Epithelial cell of prostate (primary cell): ENCODE data around the gene GPER1.
"Not testable (repeated sequence)": the region's sequence is repeated elsewhere in the genome, so short reads cannot be mapped to it uniquely, and the experiment has no call there.

ENCODE experiments used
- DNase-seq: peaks from one replicate; pipeline ENCODE4 v3.0.0-alpha.2; 2011; ENCODE audit warnings: low read depth, low spot score
- H3K27ac ChIP-seq: fragments of 450-650 bp; 2 replicates; pipeline ENCODE4 v1.5.1; 2017; ENCODE audit warnings: mild to moderate bottlenecking

GPER1 gene

DNA sequence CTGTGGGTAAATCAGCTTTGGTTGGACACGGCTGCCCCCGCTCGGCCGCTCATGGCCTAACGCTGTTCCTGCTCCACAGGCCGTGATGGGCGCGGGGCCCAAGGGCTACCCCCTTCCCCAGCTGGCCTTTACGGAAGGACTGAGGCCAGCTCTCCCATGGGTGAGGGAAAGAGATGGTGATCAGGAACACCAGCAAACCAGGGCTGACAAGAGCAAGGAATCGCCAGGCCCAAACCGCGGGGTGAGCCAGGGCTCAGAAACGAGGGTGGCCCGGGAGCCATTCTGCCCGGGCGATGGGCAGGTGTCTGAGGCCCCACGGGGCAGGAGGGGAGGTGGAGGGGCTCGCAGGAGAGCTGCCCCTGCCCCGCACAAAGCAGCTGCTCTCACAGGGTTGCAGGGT lies 26.6 kb downstream of the GPER1 start:
- DNase-seq, result no peak
- no peak overlapping the region for H3K27ac ChIP-seq

DNA sequence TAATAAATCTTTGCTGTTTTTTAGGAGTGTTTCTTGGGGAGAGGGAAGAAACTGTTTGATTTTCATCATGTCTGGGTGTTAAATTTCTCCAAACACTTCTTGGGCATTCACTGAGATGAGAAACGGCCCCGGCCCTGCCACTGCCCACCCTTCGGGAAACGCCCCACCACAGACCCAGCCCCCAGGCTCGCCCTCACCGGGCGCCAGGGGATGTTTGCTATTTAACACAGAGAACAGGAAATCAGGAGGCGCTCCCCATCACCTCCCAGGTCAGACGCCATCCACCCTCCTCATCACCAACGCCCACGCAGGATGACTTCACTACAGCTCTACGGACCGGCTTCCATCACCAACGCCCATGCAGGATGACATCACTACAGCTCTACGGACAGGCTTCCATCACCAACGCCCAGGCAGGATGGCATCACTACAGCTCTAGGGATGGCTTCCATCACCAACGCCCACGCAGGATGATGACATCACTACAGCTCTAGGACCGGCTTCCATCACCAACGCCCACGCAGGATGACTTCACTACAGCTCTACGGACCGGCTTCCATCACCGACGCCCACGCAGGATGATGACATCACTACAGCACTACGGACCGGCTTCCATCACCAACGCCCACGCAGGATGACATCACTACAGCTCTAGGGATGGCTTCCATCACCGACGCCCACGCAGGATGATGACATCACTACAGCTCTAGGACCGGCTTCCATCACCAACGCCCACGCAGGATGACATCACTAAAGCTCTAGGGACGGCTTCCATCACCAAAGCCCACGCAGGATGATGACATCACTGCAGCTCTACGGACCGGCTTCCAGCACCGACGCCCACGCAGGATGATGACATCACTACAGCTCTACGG lies 27.5 kb downstream of the GPER1 start:
- not testable (repeated sequence) for DNase-seq, H3K27ac ChIP-seq

DNA sequence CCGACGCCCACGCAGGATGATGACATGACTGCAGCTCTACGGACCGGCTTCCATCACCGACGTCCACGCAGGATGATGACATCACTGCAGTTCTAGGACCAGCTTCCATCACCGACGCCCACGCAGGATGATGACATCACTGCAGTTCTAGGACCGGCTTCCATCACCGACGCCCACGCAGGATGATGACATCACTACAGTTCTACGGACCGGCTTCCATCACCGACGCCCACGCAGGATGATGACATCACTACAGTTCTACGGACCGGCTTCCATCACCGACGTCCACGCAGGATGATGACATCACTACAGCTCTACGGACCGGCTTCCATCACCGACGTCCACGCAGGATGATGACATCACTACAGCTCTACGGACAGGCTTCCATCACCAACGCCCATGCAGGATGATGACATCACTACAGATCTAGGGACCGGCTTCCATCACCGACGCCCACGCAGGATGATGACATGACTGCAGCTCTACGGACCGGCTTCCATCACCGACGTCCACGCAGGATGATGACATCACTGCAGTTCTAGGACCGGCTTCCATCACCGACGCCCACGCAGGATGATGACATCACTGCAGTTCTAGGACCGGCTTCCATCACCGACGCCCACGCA lies 28.6 kb downstream of the GPER1 start:
- not testable (repeated sequence) for H3K27ac ChIP-seq, DNase-seq

DNA sequence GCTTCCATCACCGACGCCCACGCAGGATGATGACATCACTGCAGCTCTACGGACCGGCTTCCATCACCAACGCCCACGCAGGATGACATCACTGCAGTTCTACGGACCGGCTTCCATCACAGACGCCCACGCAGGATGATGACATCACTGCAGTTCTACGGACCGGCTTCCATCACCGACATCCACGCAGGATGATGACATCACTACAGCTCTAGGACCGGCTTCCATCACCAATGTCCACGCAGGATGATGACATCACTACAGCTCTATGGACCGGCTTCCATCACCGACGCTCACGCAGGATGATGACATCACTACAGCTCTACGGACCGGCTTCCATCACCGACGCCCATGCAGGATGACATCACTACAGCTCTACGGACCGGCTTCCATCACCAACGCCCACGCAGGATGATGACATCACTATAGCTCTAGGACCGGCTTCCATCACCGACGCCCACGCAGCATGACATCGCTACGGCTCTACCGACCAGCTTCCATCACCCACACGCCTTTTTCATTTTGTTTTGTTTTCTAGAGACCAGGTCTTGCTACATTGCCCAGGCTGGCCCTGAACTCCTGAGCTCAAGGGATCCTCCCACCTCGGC lies 29.5 kb downstream of the GPER1 start:
- no peak overlapping the region for H3K27ac ChIP-seq
- no peak for DNase-seq

DNA sequence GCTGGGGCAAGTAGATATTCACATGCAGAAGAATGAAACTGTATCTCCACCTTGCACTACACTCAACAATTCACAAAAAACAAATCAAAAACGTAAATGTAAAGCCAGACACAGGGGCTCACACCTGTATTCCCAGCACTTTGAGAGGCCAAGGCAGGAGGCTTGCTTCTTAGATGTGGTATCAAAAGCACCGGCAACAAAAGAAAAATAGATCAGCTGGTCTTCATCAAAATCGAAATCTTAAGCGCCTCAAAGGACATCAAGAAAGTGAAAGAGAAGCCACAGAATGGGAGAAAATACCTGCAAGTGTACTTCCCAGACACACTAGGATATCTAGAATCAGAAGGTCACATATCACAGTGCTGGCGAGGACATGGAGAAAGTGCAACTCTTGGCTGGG lies 31.3 kb downstream of the GPER1 start:
- H3K27ac ChIP-seq, result no peak overlapping the region
- DNase-seq, result no peak

DNA sequence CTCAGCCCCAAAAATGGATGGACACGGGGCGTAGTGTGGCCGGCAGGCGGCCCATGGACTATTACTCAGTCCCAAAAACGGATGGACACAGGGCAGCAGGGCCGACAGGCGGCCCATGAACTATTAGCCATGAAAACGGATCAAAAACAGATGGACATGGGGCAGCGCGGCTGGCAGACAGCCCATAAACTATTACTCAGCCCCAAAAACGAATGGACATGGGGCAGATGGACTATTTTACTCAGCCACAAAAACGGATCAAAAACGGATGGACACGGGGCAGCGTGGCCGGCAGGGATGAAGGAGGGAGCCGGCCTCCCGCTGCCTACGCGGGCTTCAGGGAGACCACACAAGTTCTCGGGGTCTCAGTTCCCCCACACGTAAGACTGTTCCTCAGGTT lies 32.9 kb downstream of the GPER1 start:
- DNase-seq, result no peak
- H3K27ac ChIP-seq, result no peak overlapping the region

DNA sequence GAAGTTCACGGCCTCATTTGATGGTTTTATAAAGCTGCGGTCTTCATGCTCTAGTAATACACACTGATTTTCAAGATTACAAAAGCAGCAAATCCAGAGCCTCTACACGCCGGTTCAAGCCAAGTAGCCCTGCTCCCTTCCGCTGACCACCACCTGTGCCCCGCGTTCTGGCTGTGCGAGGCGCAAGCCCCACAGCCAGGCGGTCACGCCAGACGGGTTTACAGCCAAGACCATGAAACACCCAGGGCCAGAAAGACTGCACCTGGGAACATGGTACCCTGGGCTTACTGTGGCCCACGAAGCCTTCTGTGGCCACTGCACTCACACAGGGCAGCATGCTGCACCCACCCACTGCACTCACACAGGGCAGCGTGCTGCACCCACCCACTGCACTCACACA lies 33.6 kb downstream of the GPER1 start:
- no peak overlapping the region for H3K27ac ChIP-seq
- DNase-seq, result no peak

DNA sequence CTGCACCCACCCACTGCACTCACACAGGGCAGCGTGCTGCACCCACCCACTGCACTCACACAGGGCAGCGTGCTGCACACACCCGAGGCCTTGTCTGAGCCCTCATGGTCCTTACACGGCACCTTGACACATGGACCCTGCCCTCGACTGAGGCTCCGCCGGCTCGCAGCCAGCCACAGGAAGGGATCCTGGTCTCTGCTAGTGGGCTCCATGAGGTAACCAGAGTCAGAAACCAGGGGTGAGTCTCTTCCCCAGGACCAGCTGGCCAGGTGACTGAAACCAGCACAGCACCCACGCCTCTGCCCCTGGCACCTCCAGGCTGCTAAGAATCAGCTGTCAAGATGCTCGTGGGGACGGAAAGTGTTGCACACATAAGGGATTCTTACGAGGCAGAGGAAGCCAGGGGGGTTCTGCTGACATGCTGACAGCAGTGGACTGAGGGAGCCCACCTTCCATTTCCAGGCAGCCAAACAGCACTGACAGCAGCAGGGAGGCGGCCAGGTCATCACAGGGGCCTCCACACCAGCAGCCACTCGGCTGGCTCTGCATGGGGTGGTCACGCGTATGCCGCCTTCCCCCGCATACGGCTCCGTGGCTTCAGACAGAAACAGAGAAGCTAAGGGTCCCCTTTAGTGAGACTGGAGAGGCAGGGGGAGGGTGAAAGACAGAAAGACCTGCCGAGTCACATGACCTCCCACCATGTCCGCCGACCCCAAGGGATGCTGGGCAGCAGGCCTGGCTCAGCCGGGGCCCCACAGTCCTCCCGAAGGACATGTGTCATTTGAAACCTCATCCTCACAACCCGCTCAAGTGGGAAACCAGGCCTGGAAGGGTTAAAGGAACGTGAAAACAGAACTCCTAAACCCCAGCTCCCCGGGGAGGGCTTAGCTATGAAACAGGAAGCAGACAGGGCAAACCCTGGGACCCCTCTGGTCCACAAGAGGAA lies 34.2 kb downstream of the GPER1 start:
- H3K27ac ChIP-seq, result no peak overlapping the region
- no peak for DNase-seq

DNA sequence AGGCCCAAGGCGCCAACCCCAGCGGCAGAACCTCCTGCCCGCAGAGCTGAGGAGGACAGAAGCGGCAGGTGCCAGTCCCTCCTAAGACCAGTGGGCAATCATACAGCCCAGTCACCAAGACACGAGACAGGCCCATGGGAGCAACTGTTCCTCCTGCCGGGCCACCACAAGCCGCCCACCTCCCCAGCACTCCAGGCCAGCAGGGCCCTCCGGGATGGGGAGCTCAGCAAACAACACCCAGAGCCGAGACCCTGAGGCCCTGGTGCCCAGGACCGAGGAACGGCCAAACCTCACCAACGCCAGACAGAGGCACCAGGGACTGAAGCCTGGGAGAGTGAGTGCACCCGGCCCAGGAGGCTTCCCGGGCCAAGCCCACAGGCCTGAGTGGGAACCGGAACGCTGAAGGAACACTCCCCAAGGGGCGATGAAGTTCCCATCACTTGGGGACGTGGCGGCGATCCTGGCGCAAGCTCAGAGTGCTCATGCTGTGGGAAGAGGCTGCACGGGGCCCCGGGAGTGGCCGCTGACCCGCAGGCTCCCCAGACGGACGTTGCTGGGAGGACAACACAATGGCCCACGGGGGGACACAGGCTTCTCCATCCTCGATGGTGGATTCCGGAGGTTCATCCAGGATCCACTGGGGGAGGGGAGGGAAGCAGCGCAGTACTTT lies 35.1 kb downstream of the GPER1 start:
- DNase-seq, result no peak
- no peak overlapping the region for H3K27ac ChIP-seq

DNA sequence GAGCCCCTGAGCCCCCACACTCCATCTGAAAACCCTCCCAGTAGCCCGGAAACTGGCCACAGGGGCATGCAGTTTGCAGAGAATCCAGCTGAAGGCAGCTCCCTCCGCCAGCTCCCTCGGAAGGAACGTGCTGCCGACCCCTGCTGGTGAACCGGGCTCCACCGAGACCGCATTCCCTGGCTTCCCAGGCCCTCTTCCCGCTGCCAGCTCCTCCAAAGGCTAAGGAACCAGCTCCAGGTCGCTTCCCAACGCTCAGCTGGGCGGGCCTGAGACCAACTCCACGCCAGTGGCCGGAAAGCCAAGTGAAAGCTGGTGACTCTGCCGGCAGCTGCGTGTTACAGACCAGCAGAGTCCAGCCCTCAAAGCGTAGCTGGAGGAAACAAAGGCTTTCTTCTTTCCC lies 35.8 kb downstream of the GPER1 start:
- no peak overlapping the region for H3K27ac ChIP-seq
- DNase-seq, result no peak

DNA sequence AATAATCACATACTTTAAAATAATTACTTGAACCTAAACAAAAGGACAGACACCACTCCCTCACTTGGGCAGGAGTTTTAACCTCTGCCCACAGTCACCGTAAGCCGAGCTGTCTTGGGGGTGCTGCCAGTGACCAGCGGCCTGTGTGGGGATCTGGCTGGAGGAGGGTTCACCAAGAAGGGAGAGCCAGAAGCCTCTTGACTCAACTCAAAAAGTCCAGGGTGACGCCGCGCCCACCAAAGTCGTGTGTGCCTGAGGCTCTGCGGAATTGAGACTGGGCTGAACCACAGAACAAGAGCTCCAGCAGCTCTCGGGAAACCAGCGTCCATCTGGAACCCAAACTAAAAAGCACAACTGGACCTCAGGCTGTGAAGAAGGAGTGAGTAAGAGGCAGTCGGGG lies 36.3 kb downstream of the GPER1 start:
- H3K27ac ChIP-seq, result no peak overlapping the region
- DNase-seq, result no peak

DNA sequence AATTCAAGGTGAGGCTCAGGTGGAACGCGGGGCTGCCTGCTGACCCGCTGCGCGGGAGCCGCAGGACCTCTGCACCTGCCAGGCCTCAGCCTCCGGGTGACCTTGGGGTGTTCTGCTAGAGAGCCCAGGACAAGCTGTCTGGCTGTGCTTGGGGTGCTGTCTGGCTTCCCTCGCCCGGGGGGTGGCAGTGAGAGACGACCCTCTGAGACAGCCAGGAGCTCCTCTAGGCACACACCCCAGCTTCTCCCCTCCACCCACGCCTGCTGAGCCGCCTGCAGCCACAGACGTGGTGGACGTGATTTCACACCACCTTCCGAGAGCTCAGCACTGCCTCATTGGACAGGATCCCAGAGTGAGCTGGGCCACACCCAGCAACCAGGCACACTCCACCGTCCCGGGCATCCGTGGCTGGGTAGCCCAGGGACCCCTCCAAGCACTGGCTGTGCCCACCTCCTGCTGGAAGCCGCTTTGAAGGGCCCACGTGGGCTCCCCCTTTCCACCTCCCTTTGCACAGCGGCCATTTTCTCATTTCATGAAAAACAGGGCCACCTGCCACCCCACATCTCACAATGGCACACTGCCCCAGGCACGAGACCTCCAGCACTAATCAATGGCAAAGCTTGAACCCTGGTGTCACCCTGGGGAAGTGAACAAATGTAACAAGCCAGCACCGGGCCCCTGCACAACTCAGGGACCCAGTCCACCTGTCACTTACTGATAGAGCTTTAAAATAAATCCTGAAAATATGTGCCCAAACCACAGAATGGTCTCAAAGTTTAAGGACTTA lies 37.1 kb downstream of the GPER1 start:
- no peak for DNase-seq
- H3K27ac ChIP-seq, result no peak overlapping the region

DNA sequence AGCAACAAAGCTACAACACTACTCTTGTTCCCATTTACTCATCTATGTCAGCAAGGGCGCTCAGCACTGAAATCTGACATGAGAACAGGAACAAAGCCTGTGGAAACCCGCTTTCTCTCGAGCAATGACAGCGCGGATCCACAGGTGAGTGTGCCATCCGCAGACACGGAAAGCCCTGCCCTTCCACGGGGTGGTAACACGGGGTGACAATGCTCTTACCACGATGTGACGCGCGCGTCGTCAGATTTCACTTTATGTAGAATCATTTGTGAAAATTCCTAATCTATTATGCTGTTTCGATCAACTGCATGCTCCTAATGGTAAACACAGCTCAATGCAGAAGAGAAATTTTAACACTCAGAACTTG lies 37.7 kb downstream of the GPER1 start:
- no peak for DNase-seq
- no peak overlapping the region for H3K27ac ChIP-seq

DNA sequence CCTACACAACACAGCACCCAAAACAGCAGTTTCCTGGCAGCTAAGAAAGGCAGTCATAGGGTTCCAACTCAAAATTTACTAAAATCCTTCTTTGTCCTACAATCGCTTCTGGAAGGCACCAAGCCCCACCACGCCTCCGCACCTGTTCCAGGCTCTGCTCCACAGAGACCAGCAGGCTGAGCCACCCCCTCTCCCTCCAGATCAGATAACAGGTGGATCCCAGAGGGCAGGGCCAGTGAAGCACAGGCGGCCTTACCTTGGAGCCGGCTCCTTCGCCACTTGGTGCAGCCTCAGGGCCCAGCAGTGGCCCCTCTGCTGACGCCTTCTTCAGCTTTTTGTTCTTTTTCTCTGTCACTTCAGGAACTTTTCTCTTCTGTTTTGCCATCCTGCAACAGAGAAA lies 39.1 kb downstream of the GPER1 start:
- no peak overlapping the region for H3K27ac ChIP-seq
- no peak for DNase-seq

DNA sequence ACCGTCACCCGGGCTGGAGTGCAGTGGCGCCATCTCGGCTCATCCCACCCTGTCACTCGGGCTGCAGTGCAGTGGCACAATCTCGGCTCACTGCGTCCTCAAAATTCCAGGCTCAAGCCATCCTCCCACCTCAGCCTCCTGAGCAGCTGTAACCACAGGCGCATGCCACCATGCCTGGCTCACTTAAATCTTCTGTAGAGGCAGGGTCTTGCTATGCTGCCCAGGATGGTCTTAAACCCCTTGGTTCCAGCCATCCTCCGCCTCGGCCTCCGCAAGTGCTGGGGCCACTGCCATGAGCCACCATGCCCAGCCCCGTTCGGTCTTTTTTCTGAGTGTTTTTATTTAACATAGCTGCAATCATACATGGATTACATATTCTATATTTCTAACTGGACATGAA lies 41.5 kb downstream of the GPER1 start:
- DNase-seq, result no peak
- no peak overlapping the region for H3K27ac ChIP-seq

DNA sequence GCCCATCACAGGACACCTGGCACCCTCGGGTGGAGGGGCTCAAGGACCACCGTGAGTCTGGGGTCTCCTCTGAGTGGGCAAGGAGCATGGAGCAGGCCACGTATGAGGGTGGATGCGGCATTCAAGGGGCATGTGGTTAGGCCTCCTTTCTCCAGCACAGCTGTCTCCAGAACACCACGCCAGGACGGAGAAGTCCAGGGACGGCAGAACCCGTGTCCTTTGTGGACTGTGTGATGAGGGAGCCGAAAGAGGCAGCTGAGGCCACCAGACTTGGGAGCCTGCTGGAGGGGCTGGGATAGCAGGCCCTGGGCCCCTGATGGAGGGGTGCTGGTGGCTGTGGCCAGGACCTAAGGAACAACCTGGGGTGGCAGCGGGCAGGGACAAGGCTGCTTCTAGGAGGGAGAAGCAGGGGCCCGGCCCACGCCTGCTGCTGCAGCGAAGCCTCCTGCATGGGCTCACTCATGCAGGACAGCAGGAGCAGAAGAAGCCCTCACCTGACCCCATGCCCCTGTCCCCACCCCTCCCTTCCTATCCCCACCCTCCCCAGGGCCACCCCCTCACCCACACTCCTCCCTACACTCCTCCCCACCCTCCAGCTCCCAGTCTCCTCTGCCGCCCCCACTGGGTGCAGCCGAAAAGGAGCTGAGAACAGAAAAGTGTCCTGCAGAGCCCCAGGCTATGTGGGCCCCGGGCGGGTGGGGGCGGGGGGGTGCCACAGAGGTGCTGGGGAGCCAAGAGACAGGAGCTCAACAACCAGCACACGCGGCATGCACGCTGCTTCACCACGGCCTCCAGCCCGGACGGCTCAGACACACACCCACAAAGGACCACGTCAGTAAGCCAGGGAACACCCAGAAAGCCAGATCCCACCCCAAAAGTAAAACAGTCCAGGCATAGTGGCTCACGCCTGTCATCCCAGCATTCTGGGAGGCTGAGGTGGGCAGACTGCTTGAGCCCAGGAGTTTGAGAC lies 42.4 kb downstream of the GPER1 start:
- no peak for DNase-seq
- H3K27ac ChIP-seq, result no peak overlapping the region

DNA sequence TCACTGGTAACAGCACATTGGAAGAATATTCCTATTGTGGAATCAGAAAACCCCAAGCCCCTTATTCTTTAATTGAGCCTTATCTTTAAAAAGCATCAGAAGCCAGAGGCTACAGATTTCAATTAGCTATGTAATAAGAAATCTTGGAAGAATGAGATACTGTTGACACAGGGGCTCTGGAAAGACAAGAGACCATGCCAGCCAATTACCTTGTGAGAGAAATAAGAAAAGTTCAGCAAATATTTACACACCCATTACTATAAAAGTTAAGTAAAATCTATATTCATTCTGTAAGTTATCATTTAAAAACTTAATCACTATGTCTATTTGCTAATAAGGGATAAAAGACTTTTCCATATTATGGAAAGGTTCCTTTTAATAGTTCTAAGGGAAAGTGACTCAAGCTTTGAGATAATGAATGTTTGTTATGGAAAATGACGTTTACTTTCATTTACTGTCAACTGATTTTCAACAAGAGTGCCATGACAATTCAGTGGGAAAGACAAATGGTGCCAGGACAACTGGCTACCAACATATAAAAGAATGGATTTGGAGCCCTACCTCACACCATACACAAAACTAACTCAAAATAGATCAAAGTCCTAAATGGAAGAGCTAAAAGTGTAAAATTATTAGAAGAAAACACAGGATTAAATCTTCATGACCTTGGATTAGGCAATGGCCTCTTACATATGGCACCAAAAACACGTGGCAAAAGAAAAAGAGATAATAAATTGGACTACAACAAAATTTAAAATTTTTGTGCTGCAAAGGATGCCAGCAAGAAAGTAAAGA lies 43.8 kb downstream of the GPER1 start:
- DNase-seq, result no peak
- H3K27ac ChIP-seq, result no peak overlapping the region
